H1 (cell line): ENCODE data around the gene PPY.

Source experiments
- ATF2 ChIP-seq: IDR thresholded peaks from 2 replicates; pipeline ENCODE4 v1.6.1; 2012; ENCODE audit warnings: low read length, inconsistent platforms
- BCL11A ChIP-seq, 2 experiments: IDR thresholded peaks; one replicate each; pipeline ENCODE4 v1.6.1; 2011; ENCODE audit warnings: low read depth in 2 of 2, low read length in 2 of 2, mild to moderate bottlenecking in 2 of 2
- CTCF ChIP-seq, 3 experiments: IDR thresholded peaks; 1 replicate in 2 of 3; 2 replicates in 1 of 3; pipeline versions ENCODE4 v1.5.1 to v1.6.1; 2011; ENCODE audit warnings: low read length in 3 of 3, mild to moderate bottlenecking in 3 of 3, inconsistent platforms in 2 of 3, low read depth in 1 of 3, moderate library complexity in 1 of 3; ENCODE audit not compliant: insufficient read depth in 1 of 3; ENCODE audit errors: control extremely low read depth in 1 of 3
- EGR1 ChIP-seq: IDR thresholded peaks from 2 replicates; pipeline ENCODE4 v1.6.1; 2011; ENCODE audit warnings: low read depth, low read length, borderline replicate concordance
- EZH2 ChIP-seq: fragments of 200-600 bp; sonication (generic); IDR thresholded peaks from 2 replicates; pipeline ENCODE4 v1.7.1; 2012; ENCODE audit warnings: low read depth, mild to moderate bottlenecking, moderate library complexity, low read length, inconsistent platforms; ENCODE audit not compliant: severe bottlenecking
- KDM5A ChIP-seq: fragments of 200-600 bp; IDR thresholded peaks from 2 replicates; pipeline ENCODE4 v1.7.1; 2012; ENCODE audit warnings: mild to moderate bottlenecking, low read length, inconsistent platforms, mixed read lengths
- POLR2A ChIP-seq, 2 experiments: IDR thresholded peaks; 1 replicate in 1 of 2; 2 replicates in 1 of 2; pipeline ENCODE4 v1.6.1; 2011; ENCODE audit warnings: low read depth in 2 of 2, low read length in 2 of 2, mild to moderate bottlenecking in 2 of 2; ENCODE audit errors: control extremely low read depth in 1 of 2
- YY1 ChIP-seq: IDR thresholded peaks from 2 replicates; pipeline ENCODE4 v1.6.1; 2011; ENCODE audit warnings: low read depth, mild to moderate bottlenecking, low read length

GRCh38 chr17:43982171-43982570, 39.9 kb upstream of the PPY start:
- no peak for TF ChIP-seq CTCF (IDR thresholded peaks at IDR 0.05; ENCODE audit: control extremely low read depth in 1 of 3, insufficient read depth in 1 of 3, low read depth in 1 of 3, low read length in 3 of 3)
- no peak for TF ChIP-seq ATF2
- TF ChIP-seq BCL11A (IDR thresholded peaks at IDR 0.05; ENCODE audit: low read depth in 2 of 2, low read length in 2 of 2): no peak
- no peak for TF ChIP-seq KDM5A
- TF ChIP-seq POLR2A (IDR thresholded peaks at IDR 0.05; ENCODE audit: control extremely low read depth in 1 of 2, low read depth in 2 of 2, low read length in 2 of 2): no peak
- no peak for TF ChIP-seq EGR1
- TF ChIP-seq YY1: no peak
- no peak for TF ChIP-seq EZH2
